Measurements from ENCODE around the gene LILRA6.
"Not testable (repeated sequence)": the region's sequence is repeated elsewhere in the genome, so short reads cannot be mapped to it uniquely, and the experiment has no call there.

DNA sequence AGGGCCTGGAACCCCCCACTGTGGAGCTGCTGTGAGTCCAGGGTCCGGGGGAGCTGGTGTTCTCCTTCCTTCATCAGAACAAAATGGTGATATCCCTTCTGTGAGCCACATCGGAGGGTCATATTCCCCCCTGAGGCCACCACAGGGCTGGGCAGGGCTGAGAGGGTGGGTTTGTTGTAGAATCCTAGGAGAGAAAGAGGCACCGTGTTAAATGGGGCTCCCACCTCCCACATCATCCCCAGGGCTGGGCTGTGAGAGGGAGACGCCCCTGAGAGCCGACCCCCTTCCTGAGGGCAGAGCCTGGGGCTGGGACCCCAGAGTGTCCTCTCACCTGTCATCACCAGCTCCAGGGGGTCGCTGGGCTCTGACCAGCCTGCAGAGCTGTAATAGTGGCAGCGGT lies 20.6 kb downstream of the LILRA6 start:
- TF ChIP-seq, protein P1, sequence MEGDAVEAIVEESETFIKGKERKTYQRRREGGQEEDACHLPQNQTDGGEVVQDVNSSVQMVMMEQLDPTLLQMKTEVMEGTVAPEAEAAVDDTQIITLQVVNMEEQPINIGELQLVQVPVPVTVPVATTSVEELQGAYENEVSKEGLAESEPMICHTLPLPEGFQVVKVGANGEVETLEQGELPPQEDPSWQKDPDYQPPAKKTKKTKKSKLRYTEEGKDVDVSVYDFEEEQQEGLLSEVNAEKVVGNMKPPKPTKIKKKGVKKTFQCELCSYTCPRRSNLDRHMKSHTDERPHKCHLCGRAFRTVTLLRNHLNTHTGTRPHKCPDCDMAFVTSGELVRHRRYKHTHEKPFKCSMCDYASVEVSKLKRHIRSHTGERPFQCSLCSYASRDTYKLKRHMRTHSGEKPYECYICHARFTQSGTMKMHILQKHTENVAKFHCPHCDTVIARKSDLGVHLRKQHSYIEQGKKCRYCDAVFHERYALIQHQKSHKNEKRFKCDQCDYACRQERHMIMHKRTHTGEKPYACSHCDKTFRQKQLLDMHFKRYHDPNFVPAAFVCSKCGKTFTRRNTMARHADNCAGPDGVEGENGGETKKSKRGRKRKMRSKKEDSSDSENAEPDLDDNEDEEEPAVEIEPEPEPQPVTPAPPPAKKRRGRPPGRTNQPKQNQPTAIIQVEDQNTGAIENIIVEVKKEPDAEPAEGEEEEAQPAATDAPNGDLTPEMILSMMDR (IDR thresholded peaks at IDR 0.05): not testable (repeated sequence)
- TF ChIP-seq POLR2AphosphoS5 (IDR thresholded peaks at IDR 0.05; ENCODE audit: low read depth, low read length): not testable (repeated sequence)
- TF ChIP-seq, protein P2, sequence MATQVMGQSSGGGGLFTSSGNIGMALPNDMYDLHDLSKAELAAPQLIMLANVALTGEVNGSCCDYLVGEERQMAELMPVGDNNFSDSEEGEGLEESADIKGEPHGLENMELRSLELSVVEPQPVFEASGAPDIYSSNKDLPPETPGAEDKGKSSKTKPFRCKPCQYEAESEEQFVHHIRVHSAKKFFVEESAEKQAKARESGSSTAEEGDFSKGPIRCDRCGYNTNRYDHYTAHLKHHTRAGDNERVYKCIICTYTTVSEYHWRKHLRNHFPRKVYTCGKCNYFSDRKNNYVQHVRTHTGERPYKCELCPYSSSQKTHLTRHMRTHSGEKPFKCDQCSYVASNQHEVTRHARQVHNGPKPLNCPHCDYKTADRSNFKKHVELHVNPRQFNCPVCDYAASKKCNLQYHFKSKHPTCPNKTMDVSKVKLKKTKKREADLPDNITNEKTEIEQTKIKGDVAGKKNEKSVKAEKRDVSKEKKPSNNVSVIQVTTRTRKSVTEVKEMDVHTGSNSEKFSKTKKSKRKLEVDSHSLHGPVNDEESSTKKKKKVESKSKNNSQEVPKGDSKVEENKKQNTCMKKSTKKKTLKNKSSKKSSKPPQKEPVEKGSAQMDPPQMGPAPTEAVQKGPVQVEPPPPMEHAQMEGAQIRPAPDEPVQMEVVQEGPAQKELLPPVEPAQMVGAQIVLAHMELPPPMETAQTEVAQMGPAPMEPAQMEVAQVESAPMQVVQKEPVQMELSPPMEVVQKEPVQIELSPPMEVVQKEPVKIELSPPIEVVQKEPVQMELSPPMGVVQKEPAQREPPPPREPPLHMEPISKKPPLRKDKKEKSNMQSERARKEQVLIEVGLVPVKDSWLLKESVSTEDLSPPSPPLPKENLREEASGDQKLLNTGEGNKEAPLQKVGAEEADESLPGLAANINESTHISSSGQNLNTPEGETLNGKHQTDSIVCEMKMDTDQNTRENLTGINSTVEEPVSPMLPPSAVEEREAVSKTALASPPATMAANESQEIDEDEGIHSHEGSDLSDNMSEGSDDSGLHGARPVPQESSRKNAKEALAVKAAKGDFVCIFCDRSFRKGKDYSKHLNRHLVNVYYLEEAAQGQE (IDR thresholded peaks at IDR 0.05; ENCODE audit: insufficient read depth in 1 of 2, low read depth in 2 of 2, low read length in 1 of 2): not testable (repeated sequence)
